IPS DF 6.9 (cell line): ENCODE measurements around the gene DYNC2LI1.

Source experiments
- DNase-seq: peaks from one replicate; pipeline ENCODE4 v3.0.0-alpha.2; 2013; ENCODE audit warnings: low read depth, low spot score
- H3K27ac ChIP-seq: one replicate; pipeline ENCODE4 v1.5.1; 2013; ENCODE audit warnings: low read length, control low read depth
- H3K27me3 ChIP-seq: 2 replicates; pipeline ENCODE4 v1.6.1; 2013; ENCODE audit warnings: mild to moderate bottlenecking, low read length; ENCODE audit not compliant: control insufficient read depth, insufficient read depth
- H3K36me3 ChIP-seq: 2 replicates; pipeline ENCODE4 v1.6.1; 2013; ENCODE audit warnings: low read length; ENCODE audit not compliant: control insufficient read depth, insufficient read depth
- H3K4me1 ChIP-seq: 2 replicates; pipeline ENCODE4 v1.6.1; 2013; ENCODE audit warnings: low read length; ENCODE audit not compliant: control insufficient read depth, insufficient read depth
- H3K4me3 ChIP-seq: 2 replicates; pipeline ENCODE4 v1.5.1; 2013; ENCODE audit warnings: mild to moderate bottlenecking, low read length
- H3K9me3 ChIP-seq: 2 replicates; pipeline ENCODE4 v1.6.1; 2013; ENCODE audit warnings: low read length, inconsistent platforms; ENCODE audit not compliant: control insufficient read depth, insufficient read depth
- WGBS: extraction: QIAGEN DNeasy Blood & Tissue Kit; methylation state at CpG from one replicate; pipeline ENCODE4 v1.1.7; 2013; ENCODE audit warnings: mixed read lengths, missing lambda C conversion rate; ENCODE audit not compliant: insufficient read length, insufficient coverage; 5-methylcytosine and 5-hydroxymethylcytosine counted together

The DYNC2LI1 gene

GRCh38 chr2:43791035-43791765 lies 17.4 kb downstream of the DYNC2LI1 start:
- Histone ChIP-seq H3K36me3 (no peaks in the 10 kb centered on the region), H3K27ac (no peak overlapping the region), H3K4me1 (no peaks in the 10 kb centered on the region), H3K4me3 (no peak overlapping the region), H3K27me3 (no peaks in the 10 kb centered on the region), H3K9me3 (no peaks in the 10 kb centered on the region)
- DNase-seq = no peak
- WGBS = no CpG with 5 or more reads among the region's 2 CpGs

GRCh38 chr2:43792653-43793052 lies 18.8 kb downstream of the DYNC2LI1 start:
- no peaks in the 10 kb centered on the region for H3K36me3 ChIP-seq
- H3K4me1 ChIP-seq = no peaks in the 10 kb centered on the region
- DNase-seq = no peak
- H3K27ac ChIP-seq = no peak overlapping the region
- no CpG with 5 or more reads among the region's 3 CpGs for WGBS
- no peaks in the 10 kb centered on the region for H3K9me3 ChIP-seq
- no peaks in the 10 kb centered on the region for H3K27me3 ChIP-seq
- no peak overlapping the region for H3K4me3 ChIP-seq

GRCh38 chr2:43794956-43795355 lies 21.1 kb downstream of the DYNC2LI1 start:
- no peak overlapping the region for H3K27ac ChIP-seq
- no peak overlapping the region for H3K4me3 ChIP-seq
- no peaks in the 10 kb centered on the region for H3K9me3 ChIP-seq
- WGBS = no CpG with 5 or more reads among the region's 9 CpGs
- no peaks in the 10 kb centered on the region for H3K4me1 ChIP-seq
- no peaks in the 10 kb centered on the region for H3K36me3 ChIP-seq
- no peak for DNase-seq
- no peaks in the 10 kb centered on the region for H3K27me3 ChIP-seq

- no peaks in the 10 kb centered on the region for H3K4me1 ChIP-seq
- no peaks in the 10 kb centered on the region for H3K36me3 ChIP-seq
- no peak overlapping the region for H3K27ac ChIP-seq
- no peaks in the 10 kb centered on the region for H3K9me3 ChIP-seq
- no CpG with 5 or more reads among the region's 1 CpG for WGBS
- H3K4me3 ChIP-seq = no peak overlapping the region
- no peak for DNase-seq
- no peaks in the 10 kb centered on the region for H3K27me3 ChIP-seq
These were observed 22.4 kb downstream of the DYNC2LI1 start for GRCh38 chr2:43796206-43796605.

- Histone ChIP-seq H3K27me3 (no peaks in the 10 kb centered on the region), H3K4me1 (no peaks in the 10 kb centered on the region), H3K27ac (no peak overlapping the region), H3K36me3 (no peaks in the 10 kb centered on the region), H3K9me3 (no peaks in the 10 kb centered on the region), H3K4me3 (no peak overlapping the region)
- no peak for DNase-seq
- no CpG with 5 or more reads among the region's 4 CpGs for WGBS
These were observed 24.5 kb downstream of the DYNC2LI1 start for GRCh38 chr2:43798300-43798699.

GRCh38 chr2:43800894-43801293 lies 27.1 kb downstream of the DYNC2LI1 start:
- no peaks in the 10 kb centered on the region for H3K27me3 ChIP-seq
- no peak overlapping the region for H3K27ac ChIP-seq
- no peak for DNase-seq
- no peaks in the 10 kb centered on the region for H3K9me3 ChIP-seq
- H3K4me3 ChIP-seq = no peak overlapping the region
- no peaks in the 10 kb centered on the region for H3K36me3 ChIP-seq
- no peaks in the 10 kb centered on the region for H3K4me1 ChIP-seq

GRCh38 chr2:43802135-43802534 lies 28.3 kb downstream of the DYNC2LI1 start:
- Histone ChIP-seq H3K9me3 (no peaks in the 10 kb centered on the region), H3K4me3 (no peak overlapping the region), H3K4me1 (no peaks in the 10 kb centered on the region), H3K27ac (no peak overlapping the region), H3K36me3 (no peaks in the 10 kb centered on the region), H3K27me3 (no peaks in the 10 kb centered on the region)
- no CpG with 5 or more reads among the region's 2 CpGs for WGBS
- no peak for DNase-seq

GRCh38 chr2:43803113-43803512 lies 29.3 kb downstream of the DYNC2LI1 start:
- DNase-seq = no peak
- no CpG with 5 or more reads among the region's 1 CpG for WGBS
- Histone ChIP-seq H3K36me3 (no peaks in the 10 kb centered on the region), H3K27me3 (no peaks in the 10 kb centered on the region), H3K9me3 (no peaks in the 10 kb centered on the region), H3K27ac (no peak overlapping the region), H3K4me1 (no peaks in the 10 kb centered on the region), H3K4me3 (no peak overlapping the region)

- no peaks in the 10 kb centered on the region for H3K4me1 ChIP-seq
- no CpG with 5 or more reads among the region's 2 CpGs for WGBS
- no peak for DNase-seq
- no peaks in the 10 kb centered on the region for H3K36me3 ChIP-seq
- H3K9me3 ChIP-seq = no peaks in the 10 kb centered on the region
- H3K27ac ChIP-seq = no peak overlapping the region
- no peak overlapping the region for H3K4me3 ChIP-seq
- no peaks in the 10 kb centered on the region for H3K27me3 ChIP-seq
These were observed 32.8 kb downstream of the DYNC2LI1 start for GRCh38 chr2:43806719-43807031.

GRCh38 chr2:43810452-43810851 lies 36.6 kb downstream of the DYNC2LI1 start:
- Histone ChIP-seq H3K4me3 (no peak overlapping the region), H3K9me3 (no peaks in the 10 kb centered on the region), H3K36me3 (no peaks in the 10 kb centered on the region), H3K27me3 (no peaks in the 10 kb centered on the region), H3K4me1 (no peaks in the 10 kb centered on the region), H3K27ac (no peak overlapping the region)
- no peak for DNase-seq
- WGBS = no CpG with 5 or more reads among the region's 2 CpGs

- H3K27me3 ChIP-seq = no peaks in the 10 kb centered on the region
- H3K27ac ChIP-seq = no peak overlapping the region
- H3K4me3 ChIP-seq = no peak overlapping the region
- no peaks in the 10 kb centered on the region for H3K4me1 ChIP-seq
- WGBS = no CpG with 5 or more reads among the region's 1 CpG
- no peaks in the 10 kb centered on the region for H3K36me3 ChIP-seq
- DNase-seq = no peak
- H3K9me3 ChIP-seq = no peaks in the 10 kb centered on the region
These were observed 37.0 kb downstream of the DYNC2LI1 start for GRCh38 chr2:43810888-43811287.
